GM23338 (cell line): Measurements from ENCODE around the gene CCDC68. TPM values are rescaled to one million over a fixed set of nuclear protein-coding genes. Genes with fewer than 3 reads are reported as not detected.

Experiments used
- ATAC-seq: fragments of 200-7000 bp; cut with Tn5 transposase; 3 replicates; pipeline ENCODE4 v1.9.1; 2020
- DNase-seq: peaks from one replicate; pipeline ENCODE4 v3.0.0-alpha.2; 2015; ENCODE audit warnings: low spot score
- H2AFZ ChIP-seq: fragments of 200-600 bp; sonication (generic); 2 replicates; pipeline ENCODE4 v1.8.0; 2016; ENCODE audit warnings: antibody characterized with exemption, mild to moderate bottlenecking, moderate library complexity
- H3F3A ChIP-seq: fragments of 200-600 bp; sonication (generic); replicated peaks from 2 replicates; pipeline ENCODE4 v1.8.0; 2017; ENCODE audit warnings: antibody characterized with exemption, mixed run types, low read depth
- H3K27ac ChIP-seq: fragments of 200-600 bp; sonication (generic); 2 replicates; pipeline ENCODE4 v1.6.1; 2016; ENCODE audit warnings: low read depth
- H3K27me3 ChIP-seq: fragments of 200-600 bp; sonication (generic); 2 replicates; pipeline ENCODE4 v1.8.0; 2016; ENCODE audit warnings: mild to moderate bottlenecking, mixed run types, moderate library complexity; ENCODE audit not compliant: insufficient read depth
- H3K36me3 ChIP-seq: fragments of 200-600 bp; sonication (generic); 2 replicates; pipeline ENCODE4 v1.8.0; 2016; ENCODE audit warnings: mild to moderate bottlenecking; ENCODE audit not compliant: insufficient read depth
- H3K4me1 ChIP-seq: fragments of 200-600 bp; sonication (generic); 2 replicates; pipeline ENCODE4 v1.8.0; 2016; ENCODE audit warnings: mild to moderate bottlenecking, moderate library complexity; ENCODE audit not compliant: insufficient read depth
- H3K4me2 ChIP-seq: fragments of 200-600 bp; sonication (generic); 2 replicates; pipeline ENCODE4 v1.7.1; 2017; ENCODE audit warnings: mixed run types
- H3K4me3 ChIP-seq: fragments of 200-600 bp; sonication (generic); 2 replicates; pipeline ENCODE4 v1.6.1; 2016; ENCODE audit warnings: mixed run types
- H3K79me2 ChIP-seq: fragments of 200-600 bp; sonication (generic); replicated peaks from 2 replicates; pipeline ENCODE4 v1.8.0; 2017; ENCODE audit warnings: mild to moderate bottlenecking; ENCODE audit not compliant: insufficient read depth
- H3K9me2 ChIP-seq: fragments of 200-600 bp; sonication (generic); 2 replicates; pipeline ENCODE4 v1.8.0; 2017; ENCODE audit not compliant: insufficient read depth
- H4K20me1 ChIP-seq: fragments of 200-600 bp; sonication (generic); replicated peaks from 2 replicates; pipeline ENCODE4 v1.8.0; 2017; ENCODE audit warnings: mild to moderate bottlenecking; ENCODE audit not compliant: insufficient read depth
- H3K27ac Mint-ChIP-seq: 2 replicates; pipeline ENCODE4 v1.8.0; 2020; ENCODE audit warnings: inconsistent platforms, mild to moderate bottlenecking, moderate library complexity, mixed read lengths
- H3K27me3 Mint-ChIP-seq: 3 replicates; pipeline ENCODE4 v1.8.0; 2022; ENCODE audit warnings: low read depth, mild to moderate bottlenecking, moderate library complexity, mixed read lengths, inconsistent platforms; ENCODE audit not compliant: insufficient read depth, poor library complexity
- H3K36me3 Mint-ChIP-seq: 3 replicates; pipeline ENCODE4 v1.8.0; 2021; ENCODE audit warnings: low read depth, mild to moderate bottlenecking, inconsistent platforms, moderate library complexity, mixed read lengths
- H3K4me1 Mint-ChIP-seq: 3 replicates; pipeline ENCODE4 v1.8.0; 2020; ENCODE audit warnings: mild to moderate bottlenecking, inconsistent platforms, mixed read lengths
- H3K4me3 Mint-ChIP-seq: 3 replicates; pipeline ENCODE4 v1.8.0; 2021; ENCODE audit warnings: moderate library complexity, mild to moderate bottlenecking, inconsistent platforms, mixed read lengths
- H3K9me3 Mint-ChIP-seq: 3 replicates; pipeline ENCODE4 v1.8.0; 2020; ENCODE audit warnings: moderate library complexity, mild to moderate bottlenecking, inconsistent platforms, mixed read lengths
- CREB1 ChIP-seq: fragments of 250-450 bp; sonication (Bioruptor Pico); IDR thresholded peaks from 2 replicates; pipeline ENCODE4 v1.5.0; 2020; ENCODE audit warnings: low read depth, mild to moderate bottlenecking, moderate library complexity
- EZH2 ChIP-seq: fragments of 200-600 bp; sonication (generic); IDR thresholded peaks from one replicate; pipeline ENCODE4 v1.8.0; 2017; ENCODE audit warnings: antibody characterized with exemption, mild to moderate bottlenecking, low read depth; ENCODE audit not compliant: unreplicated experiment
- EZH2phosphoT487 ChIP-seq: fragments of 200-600 bp; sonication (generic); IDR thresholded peaks from one replicate; pipeline ENCODE4 v1.8.1; 2018; ENCODE audit warnings: antibody characterized with exemption; ENCODE audit not compliant: unreplicated experiment
- JUNB ChIP-seq: IDR thresholded peaks from one replicate; pipeline ENCODE4 v1.6.1; 2016; ENCODE audit warnings: antibody characterized with exemption; ENCODE audit not compliant: unreplicated experiment
- NANOG ChIP-seq: IDR thresholded peaks from 2 replicates; pipeline ENCODE4 v1.6.1; 2016; ENCODE audit warnings: antibody characterized with exemption, borderline replicate concordance
- POLR2AphosphoS5 ChIP-seq: IDR thresholded peaks from 2 replicates; pipeline ENCODE4 v1.6.1; 2016; ENCODE audit warnings: antibody characterized with exemption, low read depth
- STAT1 ChIP-seq: IDR thresholded peaks from one replicate; pipeline ENCODE4 v1.6.1; 2016; ENCODE audit warnings: antibody characterized with exemption; ENCODE audit not compliant: unreplicated experiment
- ZNF114 ChIP-seq: fragments of 250-450 bp; sonication (Bioruptor Pico); IDR thresholded peaks from 2 replicates; pipeline ENCODE4 v1.5.0; 2020; ENCODE audit warnings: mild to moderate bottlenecking, moderate library complexity
- ZNF331 ChIP-seq: fragments of 250-450 bp; sonication (Bioruptor Pico); IDR thresholded peaks from 2 replicates; pipeline ENCODE4 v1.5.0; 2020; ENCODE audit warnings: low read depth, mild to moderate bottlenecking, moderate library complexity
- polyA plus RNA-seq: library from polyadenylated mRNA; unstranded; fragments of >200 nt; fragmentation: Nextera tagmentation; extraction: Ambion mirVana; gene quantifications from 2 replicates; pipeline ENCODE4 v1.2.1, GENCODE V29; 2016
- total RNA-seq: library from RNA; depleted of rRNA; stranded (reverse); fragments of >200 nt; shearing (Covaris generic); gene quantifications from 2 replicates; pipeline ENCODE4 v1.2.3, GENCODE V29; 2014
- TF ChIP-seq, protein P1 (sequence below), 2 experiments: fragments of 200-600 bp in 1 of 2; sonication (generic) in 1 of 2; conservative IDR thresholded peaks; 2 replicates each; pipeline versions ENCODE4 v1.5.1 to v1.6.1; 2016 to 2017; ENCODE audit warnings: antibody characterized with exemption in 2 of 2, low read depth in 2 of 2, mild to moderate bottlenecking in 2 of 2, moderate library complexity in 1 of 2
- TF ChIP-seq, protein P2 (sequence below): IDR thresholded peaks from one replicate; pipeline ENCODE4 v1.6.1; 2018; ENCODE audit warnings: antibody characterized with exemption; ENCODE audit not compliant: unreplicated experiment
- TF ChIP-seq, protein P3 (sequence below): IDR thresholded peaks from 2 replicates; pipeline ENCODE4 v1.6.1; 2016; ENCODE audit warnings: antibody characterized with exemption
- TF ChIP-seq, protein P4 (sequence below): fragments of 250-450 bp; sonication (Bioruptor Pico); IDR thresholded peaks from 2 replicates; pipeline ENCODE4 v1.5.0; 2020; ENCODE audit warnings: mild to moderate bottlenecking, moderate library complexity

Gene CCDC68
- total and polyA plus RNA-seq, 2 experiments from 2014 or later = 1.6 to 3.7 TPM

DNA sequence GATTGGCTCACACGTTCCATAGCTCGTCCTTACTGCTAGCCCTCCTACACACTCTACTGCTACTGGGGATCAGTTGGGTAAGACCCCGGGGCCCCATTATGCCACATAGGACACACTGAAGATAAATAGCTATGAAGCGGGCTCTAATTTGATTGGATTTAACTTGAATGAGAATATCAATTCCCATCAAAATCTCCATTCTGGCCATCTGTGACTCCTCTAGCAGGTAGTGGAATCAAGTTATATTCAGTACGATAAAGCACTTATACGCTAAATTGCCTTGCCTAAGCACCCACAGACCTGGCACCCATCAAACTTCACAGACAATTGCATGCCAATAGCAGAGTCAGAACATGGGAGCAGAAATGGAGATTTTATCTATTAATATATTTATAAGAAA lies 39.8 kb downstream of the CCDC68 start:
- DNase-seq (no peak), ATAC-seq (no peak)
- Mint-ChIP-seq H3K4me3 (no peak overlapping the region), H3K36me3 (no peaks in the 10 kb centered on the region), H3K27ac (no peak overlapping the region), H3K9me3 (no peaks in the 10 kb centered on the region), H3K4me1 (peaks cover 7% of the 10 kb centered on the region), H3K27me3 (peaks cover 3% of the 10 kb centered on the region)
- no peak overlapping the region for H2AFZ ChIP-seq
- TF ChIP-seq, protein P1, sequence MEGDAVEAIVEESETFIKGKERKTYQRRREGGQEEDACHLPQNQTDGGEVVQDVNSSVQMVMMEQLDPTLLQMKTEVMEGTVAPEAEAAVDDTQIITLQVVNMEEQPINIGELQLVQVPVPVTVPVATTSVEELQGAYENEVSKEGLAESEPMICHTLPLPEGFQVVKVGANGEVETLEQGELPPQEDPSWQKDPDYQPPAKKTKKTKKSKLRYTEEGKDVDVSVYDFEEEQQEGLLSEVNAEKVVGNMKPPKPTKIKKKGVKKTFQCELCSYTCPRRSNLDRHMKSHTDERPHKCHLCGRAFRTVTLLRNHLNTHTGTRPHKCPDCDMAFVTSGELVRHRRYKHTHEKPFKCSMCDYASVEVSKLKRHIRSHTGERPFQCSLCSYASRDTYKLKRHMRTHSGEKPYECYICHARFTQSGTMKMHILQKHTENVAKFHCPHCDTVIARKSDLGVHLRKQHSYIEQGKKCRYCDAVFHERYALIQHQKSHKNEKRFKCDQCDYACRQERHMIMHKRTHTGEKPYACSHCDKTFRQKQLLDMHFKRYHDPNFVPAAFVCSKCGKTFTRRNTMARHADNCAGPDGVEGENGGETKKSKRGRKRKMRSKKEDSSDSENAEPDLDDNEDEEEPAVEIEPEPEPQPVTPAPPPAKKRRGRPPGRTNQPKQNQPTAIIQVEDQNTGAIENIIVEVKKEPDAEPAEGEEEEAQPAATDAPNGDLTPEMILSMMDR (conservative IDR thresholded peaks at IDR 0.05; ENCODE audit: low read depth in 2 of 2) = no peak
- TF ChIP-seq, protein P2, sequence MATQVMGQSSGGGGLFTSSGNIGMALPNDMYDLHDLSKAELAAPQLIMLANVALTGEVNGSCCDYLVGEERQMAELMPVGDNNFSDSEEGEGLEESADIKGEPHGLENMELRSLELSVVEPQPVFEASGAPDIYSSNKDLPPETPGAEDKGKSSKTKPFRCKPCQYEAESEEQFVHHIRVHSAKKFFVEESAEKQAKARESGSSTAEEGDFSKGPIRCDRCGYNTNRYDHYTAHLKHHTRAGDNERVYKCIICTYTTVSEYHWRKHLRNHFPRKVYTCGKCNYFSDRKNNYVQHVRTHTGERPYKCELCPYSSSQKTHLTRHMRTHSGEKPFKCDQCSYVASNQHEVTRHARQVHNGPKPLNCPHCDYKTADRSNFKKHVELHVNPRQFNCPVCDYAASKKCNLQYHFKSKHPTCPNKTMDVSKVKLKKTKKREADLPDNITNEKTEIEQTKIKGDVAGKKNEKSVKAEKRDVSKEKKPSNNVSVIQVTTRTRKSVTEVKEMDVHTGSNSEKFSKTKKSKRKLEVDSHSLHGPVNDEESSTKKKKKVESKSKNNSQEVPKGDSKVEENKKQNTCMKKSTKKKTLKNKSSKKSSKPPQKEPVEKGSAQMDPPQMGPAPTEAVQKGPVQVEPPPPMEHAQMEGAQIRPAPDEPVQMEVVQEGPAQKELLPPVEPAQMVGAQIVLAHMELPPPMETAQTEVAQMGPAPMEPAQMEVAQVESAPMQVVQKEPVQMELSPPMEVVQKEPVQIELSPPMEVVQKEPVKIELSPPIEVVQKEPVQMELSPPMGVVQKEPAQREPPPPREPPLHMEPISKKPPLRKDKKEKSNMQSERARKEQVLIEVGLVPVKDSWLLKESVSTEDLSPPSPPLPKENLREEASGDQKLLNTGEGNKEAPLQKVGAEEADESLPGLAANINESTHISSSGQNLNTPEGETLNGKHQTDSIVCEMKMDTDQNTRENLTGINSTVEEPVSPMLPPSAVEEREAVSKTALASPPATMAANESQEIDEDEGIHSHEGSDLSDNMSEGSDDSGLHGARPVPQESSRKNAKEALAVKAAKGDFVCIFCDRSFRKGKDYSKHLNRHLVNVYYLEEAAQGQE = no peak
- TF ChIP-seq EZH2 (no peak), EZH2phosphoT487 (no peak), POLR2AphosphoS5 (no peak), STAT1 (no peak), CREB1 (CRISPR knock-in tag) (no peak), NANOG (no peak), ZNF114 (CRISPR knock-in tag) (no peak), JUNB (no peak), ZNF331 (no peak)
- TF ChIP-seq, protein P3, sequence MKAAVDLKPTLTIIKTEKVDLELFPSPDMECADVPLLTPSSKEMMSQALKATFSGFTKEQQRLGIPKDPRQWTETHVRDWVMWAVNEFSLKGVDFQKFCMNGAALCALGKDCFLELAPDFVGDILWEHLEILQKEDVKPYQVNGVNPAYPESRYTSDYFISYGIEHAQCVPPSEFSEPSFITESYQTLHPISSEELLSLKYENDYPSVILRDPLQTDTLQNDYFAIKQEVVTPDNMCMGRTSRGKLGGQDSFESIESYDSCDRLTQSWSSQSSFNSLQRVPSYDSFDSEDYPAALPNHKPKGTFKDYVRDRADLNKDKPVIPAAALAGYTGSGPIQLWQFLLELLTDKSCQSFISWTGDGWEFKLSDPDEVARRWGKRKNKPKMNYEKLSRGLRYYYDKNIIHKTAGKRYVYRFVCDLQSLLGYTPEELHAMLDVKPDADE = no peak
- TF ChIP-seq, protein P4, sequence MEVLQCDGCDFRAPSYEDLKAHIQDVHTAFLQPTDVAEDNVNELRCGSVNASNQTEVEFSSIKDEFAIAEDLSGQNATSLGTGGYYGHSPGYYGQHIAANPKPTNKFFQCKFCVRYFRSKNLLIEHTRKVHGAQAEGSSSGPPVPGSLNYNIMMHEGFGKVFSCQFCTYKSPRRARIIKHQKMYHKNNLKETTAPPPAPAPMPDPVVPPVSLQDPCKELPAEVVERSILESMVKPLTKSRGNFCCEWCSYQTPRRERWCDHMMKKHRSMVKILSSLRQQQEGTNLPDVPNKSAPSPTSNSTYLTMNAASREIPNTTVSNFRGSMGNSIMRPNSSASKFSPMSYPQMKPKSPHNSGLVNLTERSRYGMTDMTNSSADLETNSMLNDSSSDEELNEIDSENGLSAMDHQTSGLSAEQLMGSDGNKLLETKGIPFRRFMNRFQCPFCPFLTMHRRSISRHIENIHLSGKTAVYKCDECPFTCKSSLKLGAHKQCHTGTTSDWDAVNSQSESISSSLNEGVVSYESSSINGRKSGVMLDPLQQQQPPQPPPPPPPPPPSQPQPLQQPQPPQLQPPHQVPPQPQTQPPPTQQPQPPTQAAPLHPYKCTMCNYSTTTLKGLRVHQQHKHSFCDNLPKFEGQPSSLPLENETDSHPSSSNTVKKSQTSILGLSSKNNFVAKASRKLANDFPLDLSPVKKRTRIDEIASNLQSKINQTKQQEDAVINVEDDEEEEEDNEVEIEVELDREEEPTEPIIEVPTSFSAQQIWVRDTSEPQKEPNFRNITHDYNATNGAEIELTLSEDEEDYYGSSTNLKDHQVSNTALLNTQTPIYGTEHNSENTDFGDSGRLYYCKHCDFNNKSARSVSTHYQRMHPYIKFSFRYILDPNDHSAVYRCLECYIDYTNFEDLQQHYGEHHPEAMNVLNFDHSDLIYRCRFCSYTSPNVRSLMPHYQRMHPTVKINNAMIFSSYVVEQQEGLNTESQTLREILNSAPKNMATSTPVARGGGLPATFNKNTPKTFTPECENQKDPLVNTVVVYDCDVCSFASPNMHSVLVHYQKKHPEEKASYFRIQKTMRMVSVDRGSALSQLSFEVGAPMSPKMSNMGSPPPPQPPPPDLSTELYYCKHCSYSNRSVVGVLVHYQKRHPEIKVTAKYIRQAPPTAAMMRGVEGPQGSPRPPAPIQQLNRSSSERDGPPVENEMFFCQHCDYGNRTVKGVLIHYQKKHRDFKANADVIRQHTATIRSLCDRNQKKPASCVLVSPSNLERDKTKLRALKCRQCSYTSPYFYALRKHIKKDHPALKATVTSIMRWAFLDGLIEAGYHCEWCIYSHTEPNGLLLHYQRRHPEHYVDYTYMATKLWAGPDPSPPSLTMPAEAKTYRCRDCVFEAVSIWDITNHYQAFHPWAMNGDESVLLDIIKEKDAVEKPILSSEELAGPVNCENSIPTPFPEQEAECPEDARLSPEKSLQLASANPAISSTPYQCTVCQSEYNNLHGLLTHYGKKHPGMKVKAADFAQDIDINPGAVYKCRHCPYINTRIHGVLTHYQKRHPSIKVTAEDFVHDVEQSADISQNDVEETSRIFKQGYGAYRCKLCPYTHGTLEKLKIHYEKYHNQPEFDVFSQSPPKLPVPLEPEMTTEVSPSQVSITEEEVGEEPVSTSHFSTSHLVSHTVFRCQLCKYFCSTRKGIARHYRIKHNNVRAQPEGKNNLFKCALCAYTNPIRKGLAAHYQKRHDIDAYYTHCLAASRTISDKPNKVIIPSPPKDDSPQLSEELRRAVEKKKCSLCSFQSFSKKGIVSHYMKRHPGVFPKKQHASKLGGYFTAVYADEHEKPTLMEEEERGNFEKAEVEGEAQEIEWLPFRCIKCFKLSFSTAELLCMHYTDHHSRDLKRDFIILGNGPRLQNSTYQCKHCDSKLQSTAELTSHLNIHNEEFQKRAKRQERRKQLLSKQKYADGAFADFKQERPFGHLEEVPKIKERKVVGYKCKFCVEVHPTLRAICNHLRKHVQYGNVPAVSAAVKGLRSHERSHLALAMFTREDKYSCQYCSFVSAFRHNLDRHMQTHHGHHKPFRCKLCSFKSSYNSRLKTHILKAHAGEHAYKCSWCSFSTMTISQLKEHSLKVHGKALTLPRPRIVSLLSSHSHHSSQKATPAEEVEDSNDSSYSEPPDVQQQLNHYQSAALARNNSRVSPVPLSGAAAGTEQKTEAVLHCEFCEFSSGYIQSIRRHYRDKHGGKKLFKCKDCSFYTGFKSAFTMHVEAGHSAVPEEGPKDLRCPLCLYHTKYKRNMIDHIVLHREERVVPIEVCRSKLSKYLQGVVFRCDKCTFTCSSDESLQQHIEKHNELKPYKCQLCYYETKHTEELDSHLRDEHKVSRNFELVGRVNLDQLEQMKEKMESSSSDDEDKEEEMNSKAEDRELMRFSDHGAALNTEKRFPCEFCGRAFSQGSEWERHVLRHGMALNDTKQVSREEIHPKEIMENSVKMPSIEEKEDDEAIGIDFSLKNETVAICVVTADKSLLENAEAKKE (CRISPR knock-in tag) = no peak
- H3K79me2 ChIP-seq = no peaks in the 10 kb centered on the region
- H4K20me1 ChIP-seq = no peaks in the 10 kb centered on the region
- no peak overlapping the region for H3K27ac ChIP-seq
- no peaks in the 10 kb centered on the region for H3F3A ChIP-seq
- no peak overlapping the region for H3K4me3 ChIP-seq
- 0 out of 2 replicates have a peak, but pooled peaks cover 7% of the 10 kb centered on the region for H3K9me2 ChIP-seq
- H3K4me1 ChIP-seq = 0 out of 2 replicates have a peak, but pooled peaks cover 3% of the 10 kb centered on the region
- no peaks in the 10 kb centered on the region for H3K27me3 ChIP-seq
- no peaks in the 10 kb centered on the region for H3K36me3 ChIP-seq
- H3K4me2 ChIP-seq = no peak overlapping the region
